Panc1 (cell line): Measurements from ENCODE around the gene FIBP. TPM values are rescaled to one million over a fixed set of nuclear protein-coding genes. Genes with fewer than 3 reads are reported as not detected.

Source experiments
- ATAC-seq: fragments of 200-7000 bp; cut with Tn5 transposase; 2 replicates; pipeline ENCODE4 v1.9.1; 2020; ENCODE audit warnings: mild to moderate bottlenecking, moderate library complexity
- BruUV-seq: library from RNA; stranded (reverse); fragments of 400-500 nt; replicated peaks from 2 replicates; lab custom pipeline; 2021; lab: Mats Ljungman, UMichigan
- CTCF ChIA-PET: fragments of 300-600 bp; sonication (Branson Sonifier 250); formaldehyde crosslinking; loops from one replicate; lab custom pipeline; 2022; ENCODE audit warnings: antibody characterized with exemption; lab: Charles Lee
- POLR2A ChIA-PET: fragments of 300-600 bp; sonication (Branson Sonifier 250); formaldehyde crosslinking; loops from one replicate; lab custom pipeline; 2022; ENCODE audit warnings: antibody characterized with exemption; lab: Charles Lee
- DNase-seq: peaks from one replicate; pipeline ENCODE4 v3.0.0-alpha.2; 2010; ENCODE audit warnings: low read depth, low spot score
- H3K27ac ChIP-seq: 2 replicates; pipeline ENCODE4 v1.5.1; 2011; ENCODE audit warnings: mild to moderate bottlenecking, low read length, inconsistent platforms
- H3K27me3 ChIP-seq: fragments of 200-500 bp; sonication (Bioruptor generic); 2 replicates; pipeline ENCODE4 v1.6.0; 2014; ENCODE audit warnings: low read length, inconsistent platforms; ENCODE audit not compliant: control insufficient read depth, insufficient read depth
- H3K36me3 ChIP-seq: fragments of 200-500 bp; sonication (Bioruptor generic); 2 replicates; pipeline ENCODE4 v1.5.1; 2014; ENCODE audit warnings: inconsistent platforms, mild to moderate bottlenecking, low read length, moderate library complexity; ENCODE audit not compliant: control insufficient read depth, insufficient read depth
- H3K4me1 ChIP-seq: 2 replicates; pipeline ENCODE4 v1.5.1; 2011; ENCODE audit warnings: inconsistent platforms, mild to moderate bottlenecking, low read length, moderate library complexity; ENCODE audit not compliant: control insufficient read depth, insufficient read depth
- H3K4me3 ChIP-seq, 2 experiments: 2 replicates each; pipeline ENCODE4 v1.5.1; 2011 to 2012; ENCODE audit warnings: low read depth in 2 of 2, low read length in 2 of 2, mild to moderate bottlenecking in 2 of 2, inconsistent platforms in 1 of 2, moderate library complexity in 1 of 2
- H3K9me3 ChIP-seq: fragments of 200-500 bp; sonication (Bioruptor generic); 2 replicates; pipeline ENCODE4 v1.5.1; 2014; ENCODE audit warnings: low read depth, mild to moderate bottlenecking, inconsistent platforms, low read length, moderate library complexity; ENCODE audit not compliant: control insufficient read depth, insufficient read depth
- POLR2AphosphoS5 ChIP-seq: IDR thresholded peaks from 2 replicates; pipeline ENCODE4 v1.6.1; 2012; ENCODE audit warnings: mild to moderate bottlenecking, low read depth, low read length, moderate library complexity
- SIN3A ChIP-seq: IDR thresholded peaks from 2 replicates; pipeline ENCODE4 v1.6.1; 2012; ENCODE audit warnings: low read depth, mild to moderate bottlenecking, low read length, moderate library complexity, borderline replicate concordance; ENCODE audit not compliant: insufficient read depth
- TCF7L2 ChIP-seq: IDR thresholded peaks from 2 replicates; pipeline ENCODE4 v1.6.1; 2011; ENCODE audit warnings: mild to moderate bottlenecking, low read depth, low read length, inconsistent platforms
- in situ Hi-C: cut with HindIII; loops from 2 replicates; pipeline ENCODE4 v1.10.0; 2016; ENCODE audit warnings: low sequenced_read_pairs, low pct_unique_long_range_greater_than_20kb
- intact Hi-C: fragments of 100-400 bp; cut with micrococcal nuclease; formaldehyde crosslinking; loops from one replicate; pipeline ENCODE4 v1.10.0; 2022; ENCODE audit not compliant: unreplicated experiment
- total RNA-seq: library from RNA; stranded (reverse); gene quantifications from one replicate; pipeline ENCODE4 v1.2.1, GENCODE V29; 2021; ENCODE audit not compliant: unreplicated experiment
- TF ChIP-seq, protein P1 (sequence below), 2 experiments: IDR thresholded peaks; 2 replicates each; pipeline ENCODE4 v1.6.1; 2011 to 2012; ENCODE audit warnings: low read depth in 2 of 2, control low read depth in 1 of 2, low read length in 1 of 2, mild to moderate bottlenecking in 1 of 2, moderate library complexity in 1 of 2; ENCODE audit not compliant: insufficient read depth in 1 of 2
- TF ChIP-seq, protein P2 (sequence below): fragments of 450-650 bp; IDR thresholded peaks from 2 replicates; pipeline ENCODE4 v1.5.1; 2017; ENCODE audit warnings: mild to moderate bottlenecking

The FIBP gene
- total RNA-seq, 1 experiment from 2014 or later = 105 TPM

DNA sequence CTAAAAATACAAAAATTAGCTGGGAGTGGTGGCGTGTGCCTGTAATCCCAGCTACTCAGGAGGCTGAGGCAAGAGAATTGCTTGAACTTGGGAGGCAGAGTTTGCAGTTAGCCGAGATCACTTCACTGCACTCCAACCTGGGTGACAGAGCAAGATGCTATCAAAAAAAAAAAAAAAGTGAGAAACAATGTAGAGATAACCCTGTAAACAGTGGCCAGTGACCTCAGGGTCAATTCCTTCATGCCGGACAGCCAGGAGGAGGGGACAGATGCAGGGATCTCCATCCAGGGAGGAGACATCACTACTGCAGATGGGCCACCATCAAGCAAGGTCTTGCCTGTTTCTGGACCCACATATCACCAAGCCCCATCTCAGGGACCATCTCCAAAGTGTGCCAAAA lies 40.5 kb downstream of the FIBP start:
- no peak overlapping the region for H3K27ac ChIP-seq
- H3K4me3 ChIP-seq = no peak overlapping the region
- BruUV-seq = no TSS peak
- CTCF ChIA-PET = no interaction called here
- no peak for DNase-seq
- H3K4me1 ChIP-seq = peaks cover 4% of the 10 kb centered on the region; the same call in 1 of the 2 replicates
- H3K36me3 ChIP-seq = no peaks in the 10 kb centered on the region; the same call in 1 of the 2 replicates
- TF ChIP-seq, protein P1, sequence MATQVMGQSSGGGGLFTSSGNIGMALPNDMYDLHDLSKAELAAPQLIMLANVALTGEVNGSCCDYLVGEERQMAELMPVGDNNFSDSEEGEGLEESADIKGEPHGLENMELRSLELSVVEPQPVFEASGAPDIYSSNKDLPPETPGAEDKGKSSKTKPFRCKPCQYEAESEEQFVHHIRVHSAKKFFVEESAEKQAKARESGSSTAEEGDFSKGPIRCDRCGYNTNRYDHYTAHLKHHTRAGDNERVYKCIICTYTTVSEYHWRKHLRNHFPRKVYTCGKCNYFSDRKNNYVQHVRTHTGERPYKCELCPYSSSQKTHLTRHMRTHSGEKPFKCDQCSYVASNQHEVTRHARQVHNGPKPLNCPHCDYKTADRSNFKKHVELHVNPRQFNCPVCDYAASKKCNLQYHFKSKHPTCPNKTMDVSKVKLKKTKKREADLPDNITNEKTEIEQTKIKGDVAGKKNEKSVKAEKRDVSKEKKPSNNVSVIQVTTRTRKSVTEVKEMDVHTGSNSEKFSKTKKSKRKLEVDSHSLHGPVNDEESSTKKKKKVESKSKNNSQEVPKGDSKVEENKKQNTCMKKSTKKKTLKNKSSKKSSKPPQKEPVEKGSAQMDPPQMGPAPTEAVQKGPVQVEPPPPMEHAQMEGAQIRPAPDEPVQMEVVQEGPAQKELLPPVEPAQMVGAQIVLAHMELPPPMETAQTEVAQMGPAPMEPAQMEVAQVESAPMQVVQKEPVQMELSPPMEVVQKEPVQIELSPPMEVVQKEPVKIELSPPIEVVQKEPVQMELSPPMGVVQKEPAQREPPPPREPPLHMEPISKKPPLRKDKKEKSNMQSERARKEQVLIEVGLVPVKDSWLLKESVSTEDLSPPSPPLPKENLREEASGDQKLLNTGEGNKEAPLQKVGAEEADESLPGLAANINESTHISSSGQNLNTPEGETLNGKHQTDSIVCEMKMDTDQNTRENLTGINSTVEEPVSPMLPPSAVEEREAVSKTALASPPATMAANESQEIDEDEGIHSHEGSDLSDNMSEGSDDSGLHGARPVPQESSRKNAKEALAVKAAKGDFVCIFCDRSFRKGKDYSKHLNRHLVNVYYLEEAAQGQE (IDR thresholded peaks at IDR 0.05; ENCODE audit: insufficient read depth in 1 of 2, low read depth in 2 of 2, low read length in 1 of 2) = no peak
- TF ChIP-seq, protein P2, sequence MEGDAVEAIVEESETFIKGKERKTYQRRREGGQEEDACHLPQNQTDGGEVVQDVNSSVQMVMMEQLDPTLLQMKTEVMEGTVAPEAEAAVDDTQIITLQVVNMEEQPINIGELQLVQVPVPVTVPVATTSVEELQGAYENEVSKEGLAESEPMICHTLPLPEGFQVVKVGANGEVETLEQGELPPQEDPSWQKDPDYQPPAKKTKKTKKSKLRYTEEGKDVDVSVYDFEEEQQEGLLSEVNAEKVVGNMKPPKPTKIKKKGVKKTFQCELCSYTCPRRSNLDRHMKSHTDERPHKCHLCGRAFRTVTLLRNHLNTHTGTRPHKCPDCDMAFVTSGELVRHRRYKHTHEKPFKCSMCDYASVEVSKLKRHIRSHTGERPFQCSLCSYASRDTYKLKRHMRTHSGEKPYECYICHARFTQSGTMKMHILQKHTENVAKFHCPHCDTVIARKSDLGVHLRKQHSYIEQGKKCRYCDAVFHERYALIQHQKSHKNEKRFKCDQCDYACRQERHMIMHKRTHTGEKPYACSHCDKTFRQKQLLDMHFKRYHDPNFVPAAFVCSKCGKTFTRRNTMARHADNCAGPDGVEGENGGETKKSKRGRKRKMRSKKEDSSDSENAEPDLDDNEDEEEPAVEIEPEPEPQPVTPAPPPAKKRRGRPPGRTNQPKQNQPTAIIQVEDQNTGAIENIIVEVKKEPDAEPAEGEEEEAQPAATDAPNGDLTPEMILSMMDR = no peak
- TF ChIP-seq TCF7L2 (no peak), POLR2AphosphoS5 (no peak)
- ATAC-seq = no peak
- intact Hi-C loops = no loop called here
- in situ Hi-C loops = no loop called here
- no peaks in the 10 kb centered on the region for H3K9me3 ChIP-seq
- H3K27me3 ChIP-seq = no peaks in the 10 kb centered on the region
- POLR2A ChIA-PET = interaction anchor here (0.6 kb wide), 1 partner anchor 153 kb away, joined by 8 read pairs; no protein-coding TSS in a partner anchor

DNA sequence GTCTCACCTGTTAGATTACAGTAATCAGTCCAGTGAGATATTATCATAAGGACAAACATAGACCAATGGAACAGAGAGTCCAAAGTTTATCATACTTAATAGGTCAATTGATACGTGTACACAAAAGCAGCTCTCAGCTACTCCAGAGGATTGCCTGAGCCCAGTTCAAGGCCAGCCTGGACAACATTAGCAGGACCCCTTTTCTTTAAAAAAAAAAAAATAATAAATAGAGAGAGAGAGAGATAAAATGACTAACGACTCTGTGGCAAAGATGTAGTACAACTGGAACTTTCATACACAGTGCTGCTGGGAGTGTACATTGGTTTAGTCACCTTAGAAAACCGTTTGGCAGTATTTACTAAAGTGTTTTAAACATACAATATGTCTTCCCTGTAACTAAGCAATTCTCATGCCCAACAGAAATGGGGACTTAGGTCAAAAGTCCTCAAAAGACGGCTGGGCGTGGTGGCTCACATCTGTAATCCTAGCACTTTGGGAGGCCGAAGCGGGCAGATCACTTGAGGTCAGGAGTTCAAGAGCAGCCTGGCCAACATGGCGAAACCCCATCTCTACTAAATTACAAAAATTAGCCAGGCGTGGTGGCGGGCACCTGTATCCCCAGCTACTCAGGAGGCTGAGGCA lies 43.9 kb downstream of the FIBP start:
- no peak for ATAC-seq
- no peak for TF ChIP-seq POLR2AphosphoS5
- TF ChIP-seq, protein P1 (IDR thresholded peaks at IDR 0.05; ENCODE audit: insufficient read depth in 1 of 2, low read depth in 2 of 2, low read length in 1 of 2) = no peak
- TF ChIP-seq TCF7L2 = no peak
- TF ChIP-seq, protein P2 = no peak
- TF ChIP-seq SIN3A = no peak
- no TSS peak for BruUV-seq
- DNase-seq = no peak
- no peak overlapping the region for H3K27ac ChIP-seq
- 0 out of 2 replicates have a peak, but pooled peaks cover 3% of the 10 kb centered on the region for H3K4me1 ChIP-seq
- H3K9me3 ChIP-seq = no peaks in the 10 kb centered on the region
- no peak overlapping the region for H3K4me3 ChIP-seq
- no peaks in the 10 kb centered on the region for H3K36me3 ChIP-seq
- H3K27me3 ChIP-seq = no peaks in the 10 kb centered on the region
- in situ Hi-C loops = no loop called here
- CTCF ChIA-PET = interaction anchor here (0.7 kb wide), 1 partner anchor 185 kb away, joined by 3 read pairs; no protein-coding TSS in a partner anchor
- POLR2A ChIA-PET = interaction anchor here (0.6 to 0.7 kb wide), 2 partner anchors 22 to 127 kb away, joined by 3 to 16 read pairs; no protein-coding TSS in a partner anchor
- intact Hi-C loops = no loop called here
